H1 (cell line): ENCODE data around the gene OAS3. TPM values are rescaled to one million over a fixed set of nuclear protein-coding genes. Genes with fewer than 3 reads are reported as not detected.

Experiments used
- CTCF ChIA-PET: fragments of 300-600 bp; sonication (Branson Sonifier 250); formaldehyde crosslinking; loops from one replicate; lab custom pipeline; 2021; ENCODE audit not compliant: partially characterized antibody; lab: Charles Lee
- POLR2A ChIA-PET: fragments of 300-600 bp; sonication (Branson Sonifier 250); formaldehyde crosslinking; loops from one replicate; lab custom pipeline; 2021; ENCODE audit warnings: inconsistent platforms; ENCODE audit not compliant: partially characterized antibody; lab: Charles Lee
- DNase-seq, 2 experiments: peaks; one replicate each; pipeline versions ENCODE4 v3.0.0 to v3.0.0-alpha.2; 2010 to 2022; ENCODE audit warnings: low spot score in 2 of 2, low read depth in 1 of 2, mixed read lengths in 1 of 2
- FAIRE-seq: peaks from 2 replicates; lab custom pipeline; 2011; peaks lifted over from hg19 to GRCh38; lab: Jason Lieb, UNC
- H2AFZ ChIP-seq: 2 replicates; pipeline ENCODE4 v1.8.1; 2012; ENCODE audit warnings: low read length, inconsistent platforms
- H2AK5ac ChIP-seq: 2 replicates; pipeline ENCODE4 v1.6.1; 2013; ENCODE audit warnings: low read depth, low read length
- H2BK120ac ChIP-seq: replicated peaks from 2 replicates; pipeline ENCODE3; 2013; ENCODE audit warnings: low read depth, low read length, inconsistent platforms
- H2BK12ac ChIP-seq: 2 replicates; pipeline ENCODE4 v1.6.1; 2013; ENCODE audit warnings: low read depth, low read length
- H2BK15ac ChIP-seq: 2 replicates; pipeline ENCODE4 v1.6.1; 2013; ENCODE audit warnings: low read length
- H2BK20ac ChIP-seq: 2 replicates; pipeline ENCODE4 v1.6.1; 2013; ENCODE audit warnings: low read length
- H2BK5ac ChIP-seq: 2 replicates; pipeline ENCODE4 v1.6.1; 2013; ENCODE audit warnings: low read depth, low read length
- H3K14ac ChIP-seq: 2 replicates; pipeline ENCODE4 v1.6.1; 2013; ENCODE audit warnings: inconsistent platforms; ENCODE audit not compliant: insufficient read length
- H3K18ac ChIP-seq: 2 replicates; pipeline ENCODE4 v1.6.1; 2013; ENCODE audit warnings: low read length; ENCODE audit errors: extremely low read depth
- H3K23ac ChIP-seq: 2 replicates; pipeline ENCODE4 v1.6.1; 2013; ENCODE audit warnings: inconsistent platforms; ENCODE audit not compliant: insufficient read length
- H3K23me2 ChIP-seq: 2 replicates; pipeline ENCODE4 v1.6.1; 2013; ENCODE audit warnings: low read depth, low read length
- H3K27ac ChIP-seq: 2 replicates; pipeline ENCODE4 v1.6.1; 2011; ENCODE audit warnings: low read depth, low read length, inconsistent platforms
- H3K27me3 ChIP-seq, 4 experiments: replicated peaks in 1 of 4; 1 replicate in 1 of 4; 2 replicates in 3 of 4; pipeline versions ENCODE4 v1.6.1 to v1.8.1; 2011 to 2013; ENCODE audit warnings: low read length in 3 of 4, mild to moderate bottlenecking in 3 of 4, inconsistent platforms in 2 of 4, mixed read lengths in 2 of 4, moderate library complexity in 1 of 4; ENCODE audit not compliant: control insufficient read depth in 3 of 4, insufficient read depth in 3 of 4; ENCODE audit errors: extremely low read depth in 1 of 4
- H3K36me3 ChIP-seq, 4 experiments: 2 replicates each; pipeline versions ENCODE4 v1.6.1 to v1.8.1; 2011 to 2013; ENCODE audit warnings: mild to moderate bottlenecking in 4 of 4, low read length in 3 of 4, moderate library complexity in 2 of 4, control low read depth in 1 of 4, inconsistent platforms in 1 of 4; ENCODE audit not compliant: insufficient read depth in 4 of 4, control insufficient read depth in 2 of 4
- H3K4ac ChIP-seq: replicated peaks from 2 replicates; pipeline ENCODE3; 2013; ENCODE audit warnings: low read length, low read depth, mixed read lengths, inconsistent platforms; ENCODE audit not compliant: insufficient read length
- H3K4me1 ChIP-seq, 4 experiments: replicated peaks in 1 of 4; 1 replicate in 1 of 4; 2 replicates in 3 of 4; pipeline versions ENCODE4 v1.6.1 to v1.8.1; 2011 to 2013; ENCODE audit warnings: low read length in 3 of 4, inconsistent platforms in 2 of 4, mixed read lengths in 1 of 4; ENCODE audit not compliant: insufficient read depth in 4 of 4, control insufficient read depth in 3 of 4
- H3K4me2 ChIP-seq, 2 experiments: 2 replicates each; pipeline versions ENCODE4 v1.6.1 to v1.8.1; 2011 to 2013; ENCODE audit warnings: low read depth in 2 of 2, low read length in 2 of 2, control low read depth in 1 of 2, inconsistent platforms in 1 of 2, mild to moderate bottlenecking in 1 of 2; ENCODE audit not compliant: insufficient read depth in 1 of 2
- H3K4me3 ChIP-seq, 4 experiments: fragments of 200-600, 300-600 bp in 1 of 4; sonication (generic), shearing (Covaris generic), sonication (Bioruptor Twin) in 1 of 4; 2 replicates each; pipeline versions ENCODE4 v1.5.1 to v1.8.1; 2011 to 2016; ENCODE audit warnings: low read length in 4 of 4, low read depth in 3 of 4, control low read depth in 2 of 4, inconsistent platforms in 2 of 4, mild to moderate bottlenecking in 2 of 4, mixed read lengths in 1 of 4, moderate library complexity in 1 of 4; ENCODE audit not compliant: insufficient read depth in 2 of 4; ENCODE audit errors: extremely low read depth in 1 of 4
- H3K56ac ChIP-seq: replicated peaks from 2 replicates; pipeline ENCODE3; 2013; ENCODE audit warnings: low read depth, mild to moderate bottlenecking, mixed read lengths, low read length, inconsistent platforms; ENCODE audit not compliant: insufficient read length
- H3K79me1 ChIP-seq: 2 replicates; pipeline ENCODE4 v1.6.1; 2013; ENCODE audit warnings: low read depth, low read length, control low read depth
- H3K79me2 ChIP-seq, 2 experiments: 2 replicates each; pipeline versions ENCODE4 v1.6.1 to v1.8.1; 2012 to 2013; ENCODE audit warnings: low read length in 2 of 2, mild to moderate bottlenecking in 2 of 2, inconsistent platforms in 1 of 2; ENCODE audit not compliant: insufficient read depth in 2 of 2, control insufficient read depth in 1 of 2
- H3K9ac ChIP-seq, 4 experiments: replicated peaks in 1 of 4; 1 replicate in 1 of 4; 2 replicates in 3 of 4; pipeline versions ENCODE4 v1.6.1 to v1.8.1; 2011 to 2013; ENCODE audit warnings: low read depth in 3 of 4, low read length in 3 of 4, control low read depth in 2 of 4, mild to moderate bottlenecking in 2 of 4, moderate library complexity in 2 of 4, inconsistent platforms in 1 of 4; ENCODE audit errors: extremely low read depth in 1 of 4
- H3K9me3 ChIP-seq, 2 experiments: 2 replicates each; pipeline versions ENCODE4 v1.6.1 to v1.8.1; 2012 to 2013; ENCODE audit warnings: mild to moderate bottlenecking in 2 of 2, moderate library complexity in 2 of 2, control low read depth in 1 of 2, inconsistent platforms in 1 of 2, low read depth in 1 of 2, low read length in 1 of 2, mixed read lengths in 1 of 2; ENCODE audit not compliant: insufficient read depth in 2 of 2
- H4K20me1 ChIP-seq, 2 experiments: replicated peaks in 1 of 2; 2 replicates each; pipeline versions ENCODE3 to v1.8.1; 2011 to 2013; ENCODE audit warnings: inconsistent platforms in 2 of 2, low read length in 2 of 2, mild to moderate bottlenecking in 1 of 2; ENCODE audit not compliant: insufficient read depth in 2 of 2, control insufficient read depth in 1 of 2
- H4K5ac ChIP-seq: 2 replicates; pipeline ENCODE4 v1.6.1; 2013; ENCODE audit warnings: low read length, low read depth, mixed read lengths, inconsistent platforms; ENCODE audit not compliant: insufficient read length
- H4K8ac ChIP-seq: 2 replicates; pipeline ENCODE4 v1.8.0; 2013; ENCODE audit warnings: mild to moderate bottlenecking, moderate library complexity, low read length, inconsistent platforms; ENCODE audit not compliant: insufficient read depth; ENCODE audit errors: extremely low read depth
- H4K91ac ChIP-seq: replicated peaks from 2 replicates; pipeline ENCODE3; 2013; ENCODE audit warnings: low read length, mixed read lengths, inconsistent platforms; ENCODE audit not compliant: insufficient read length
- BACH1 ChIP-seq: IDR thresholded peaks from 2 replicates; pipeline ENCODE4 v1.6.1; 2012; ENCODE audit warnings: low read length, improper control_type of control experiment
- BCL11A ChIP-seq, 2 experiments: IDR thresholded peaks; one replicate each; pipeline ENCODE4 v1.6.1; 2011; ENCODE audit warnings: low read depth in 2 of 2, low read length in 2 of 2, mild to moderate bottlenecking in 2 of 2
- KDM4A ChIP-seq: IDR thresholded peaks from one replicate; pipeline ENCODE4 v1.7.1; 2012; ENCODE audit warnings: low read depth, mild to moderate bottlenecking, moderate library complexity, low read length, inconsistent platforms; ENCODE audit not compliant: severe bottlenecking
- POLR2A ChIP-seq, 2 experiments: IDR thresholded peaks; 1 replicate in 1 of 2; 2 replicates in 1 of 2; pipeline ENCODE4 v1.6.1; 2011; ENCODE audit warnings: low read depth in 2 of 2, low read length in 2 of 2, mild to moderate bottlenecking in 2 of 2; ENCODE audit errors: control extremely low read depth in 1 of 2
- POLR2AphosphoS5 ChIP-seq: IDR thresholded peaks from 2 replicates; pipeline ENCODE4 v1.6.1; 2011; ENCODE audit warnings: low read depth, low read length
- POU5F1 ChIP-seq: IDR thresholded peaks from 2 replicates; pipeline ENCODE4 v1.6.1; 2011; ENCODE audit warnings: low read depth, mild to moderate bottlenecking, low read length, moderate library complexity
- SP2 ChIP-seq: IDR thresholded peaks from 2 replicates; pipeline ENCODE4 v1.6.1; 2012; ENCODE audit warnings: mild to moderate bottlenecking, low read length, inconsistent platforms
- TAF7 ChIP-seq: optimal IDR thresholded peaks from 2 replicates; pipeline ENCODE3; 2011; ENCODE audit warnings: low read depth, mild to moderate bottlenecking, inconsistent platforms, low read length, moderate library complexity, borderline replicate concordance
- WGBS, 2 experiments: shearing (Covaris generic) in 1 of 2; methylation state at CpG; one replicate each; pipeline versions ENCODE4 v1.1.6 to v1.1.7; 2013 to 2015; ENCODE audit warnings: low lambda C conversion rate in 2 of 2, mixed read lengths in 2 of 2, inconsistent platforms in 1 of 2, low coverage in 1 of 2, missing lambda C conversion rate in 1 of 2; ENCODE audit not compliant: insufficient replicate concordance in 2 of 2, insufficient coverage in 1 of 2, insufficient read length in 1 of 2; ENCODE audit errors: extremely low coverage in 1 of 2, missing lambda C conversion rate in 1 of 2; 5-methylcytosine and 5-hydroxymethylcytosine counted together
- polyA plus RNA-seq, 7 experiments: library from polyadenylated mRNA; depleted of rRNA in 3 of 7; stranded (reverse) in 5 of 7; unstranded in 2 of 7; fragments of >200 nt in 5 of 7; fragments of 200-250 nt in 2 of 7; gene quantifications; 1 replicate in 5 of 7; 2 replicates in 1 of 7; 4 replicates in 1 of 7; pipeline versions ENCODE4 v1.2.1 to v1.2.3, GENCODE V29; 2011 to 2013; ENCODE audit warnings: missing spikeins in 2 of 7, mixed read lengths in 2 of 7
- total RNA-seq: library from RNA; stranded (reverse); fragmentation: NEBNext Ultra II Directional; extraction: Animal tissue kit (Norgen Biotek cat#: 25700); gene quantifications from 2 replicates; pipeline ENCODE4 v1.2.1, GENCODE V29; 2021

OAS3 gene
- total and polyA plus RNA-seq, 2 of the 8 experiments (the other 6 are each of a cell fraction or from before 2014, with no cell fraction given): 0.73 to 3.7 TPM

DNA sequence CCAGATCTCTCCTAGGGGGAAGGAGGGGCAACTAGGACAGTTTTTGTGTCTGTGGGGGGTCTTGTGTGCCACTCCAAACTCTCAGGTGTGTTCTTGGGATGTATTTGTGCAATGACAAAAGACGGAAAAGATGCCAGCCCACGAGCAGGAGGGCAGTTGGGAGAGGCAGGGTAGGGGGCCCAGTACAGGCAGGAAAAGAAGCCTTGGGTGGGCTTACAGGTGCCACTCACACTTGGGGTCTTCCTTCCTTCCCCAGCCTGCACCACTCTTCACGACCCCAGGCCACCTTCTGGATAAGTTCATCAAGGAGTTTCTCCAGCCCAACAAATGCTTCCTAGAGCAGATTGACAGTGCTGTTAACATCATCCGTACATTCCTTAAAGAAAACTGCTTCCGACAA is 64.4 kb downstream of the OAS3 start:
- H2BK5ac ChIP-seq: no peak overlapping the region
- no peaks in the 10 kb centered on the region for H3K79me1 ChIP-seq
- H2BK12ac ChIP-seq: no peak overlapping the region
- H2AK5ac ChIP-seq: no peak overlapping the region
- ChIA-PET POLR2A (no interaction called here), CTCF (interaction anchor here (0.8 to 13.9 kb wide), 5 partner anchors 11 to 192 kb away, joined by 3 to 202 read pairs (median 4); no protein-coding TSS in a partner anchor)
- no peak overlapping the region for H3K18ac ChIP-seq
- H3K56ac ChIP-seq: no peak overlapping the region
- H4K91ac ChIP-seq: no peak overlapping the region
- no peak overlapping the region for H4K8ac ChIP-seq
- no peak overlapping the region for H3K14ac ChIP-seq
- H2BK20ac ChIP-seq: no peak overlapping the region
- H4K5ac ChIP-seq: no peak overlapping the region
- H2BK120ac ChIP-seq: no peak overlapping the region
- no peak for DNase-seq
- H4K20me1 ChIP-seq: peaks cover 0 to 3% of the 10 kb centered on the region in 2 experiments
- no peak overlapping the region for H3K4ac ChIP-seq
- WGBS, 2 experiments: 82% methylated on average over 5 of the region's 5 CpGs; no CpG with 5 or more reads in 1 of the 2 experiments
- H3K36me3 ChIP-seq: no peaks in the 10 kb centered on the region
- peaks cover 3% of the 10 kb centered on the region; the same call in 1 of the 2 replicates for H3K23me2 ChIP-seq
- H3K23ac ChIP-seq: no peak overlapping the region
- H2AFZ ChIP-seq: no peak overlapping the region
- 0 out of 4 replicates have a peak, but pooled peaks cover 0 to 3% of the 10 kb centered on the region in 2 experiments for H3K9me3 ChIP-seq
- no peak overlapping the region for H3K27ac ChIP-seq
- peaks cover 0 to 2% (median 0%) of the 10 kb centered on the region in 4 experiments; a peak in 1 of 7 replicates for H3K4me1 ChIP-seq
- no peak overlapping the region for H2BK15ac ChIP-seq
- FAIRE-seq: no peak
- H3K27me3 ChIP-seq: peaks cover 0 to 5% (median 0%) of the 10 kb centered on the region in 4 experiments; a peak in 1 of 7 replicates
- H3K4me3 ChIP-seq: no peak overlapping the region
- no peak overlapping the region for H3K9ac ChIP-seq
- H3K79me2 ChIP-seq: no peaks in the 10 kb centered on the region
- H3K4me2 ChIP-seq: no peak overlapping the region
- TF ChIP-seq KDM4A (no peak), BACH1 (no peak), SP2 (no peak), POLR2AphosphoS5 (no peak), POU5F1 (no peak), POLR2A (IDR thresholded peaks at IDR 0.05; ENCODE audit: control extremely low read depth in 1 of 2, low read depth in 2 of 2, low read length in 2 of 2) (no peak), TAF7 (no peak), BCL11A (IDR thresholded peaks at IDR 0.05; ENCODE audit: low read depth in 2 of 2, low read length in 2 of 2) (no peak)
